Measurements from ENCODE around the gene TNNI2. TPM values are rescaled to one million over a fixed set of nuclear protein-coding genes. Genes with fewer than 3 reads are reported as not detected.

The TNNI2 gene
- total RNA-seq, 4 donors from 2014 or later, result 4.7 to 23.9 (median 9.3) TPM; not detected in 1

DNA sequence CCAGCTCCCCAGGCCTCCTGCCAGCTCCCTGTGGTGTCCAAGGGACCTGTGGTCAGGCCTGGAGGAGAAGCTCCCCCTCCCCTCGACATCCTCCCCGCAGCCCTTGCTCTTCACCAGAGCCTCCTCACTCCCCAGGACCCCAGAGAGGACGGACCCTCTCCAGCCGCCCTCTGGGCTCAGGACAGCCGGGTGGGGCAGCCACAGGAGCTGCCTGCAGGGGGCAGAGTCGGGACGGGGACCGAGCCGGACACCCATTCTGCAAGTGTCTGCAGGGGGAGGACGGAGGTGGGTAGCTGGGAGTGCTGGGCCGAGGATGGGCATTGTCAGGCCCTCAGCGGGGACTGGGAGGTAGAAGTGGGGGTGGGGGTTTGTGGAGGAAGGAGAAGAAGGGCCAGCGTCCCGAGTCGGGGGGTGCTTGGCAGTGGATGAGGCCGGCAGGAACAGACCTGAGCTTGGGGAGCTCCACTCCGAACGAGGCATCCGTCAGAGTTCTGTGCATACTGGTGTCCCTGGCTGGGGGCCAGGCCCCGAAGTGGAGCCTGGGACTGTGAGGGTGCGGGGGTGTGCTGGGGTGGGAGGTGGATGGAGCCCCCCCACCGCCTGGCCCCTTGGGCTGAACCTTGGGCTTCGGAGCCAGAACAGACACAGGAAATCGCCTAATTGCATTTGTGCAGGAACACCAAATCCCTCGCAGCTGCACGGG is 37.7 kb downstream of the TNNI2 start:
- no peaks in the 10 kb centered on the region for H3K36me3 ChIP-seq
- TF ChIP-seq POLR2A (IDR thresholded peaks at IDR 0.05), result no peak
- TF ChIP-seq, protein P1, sequence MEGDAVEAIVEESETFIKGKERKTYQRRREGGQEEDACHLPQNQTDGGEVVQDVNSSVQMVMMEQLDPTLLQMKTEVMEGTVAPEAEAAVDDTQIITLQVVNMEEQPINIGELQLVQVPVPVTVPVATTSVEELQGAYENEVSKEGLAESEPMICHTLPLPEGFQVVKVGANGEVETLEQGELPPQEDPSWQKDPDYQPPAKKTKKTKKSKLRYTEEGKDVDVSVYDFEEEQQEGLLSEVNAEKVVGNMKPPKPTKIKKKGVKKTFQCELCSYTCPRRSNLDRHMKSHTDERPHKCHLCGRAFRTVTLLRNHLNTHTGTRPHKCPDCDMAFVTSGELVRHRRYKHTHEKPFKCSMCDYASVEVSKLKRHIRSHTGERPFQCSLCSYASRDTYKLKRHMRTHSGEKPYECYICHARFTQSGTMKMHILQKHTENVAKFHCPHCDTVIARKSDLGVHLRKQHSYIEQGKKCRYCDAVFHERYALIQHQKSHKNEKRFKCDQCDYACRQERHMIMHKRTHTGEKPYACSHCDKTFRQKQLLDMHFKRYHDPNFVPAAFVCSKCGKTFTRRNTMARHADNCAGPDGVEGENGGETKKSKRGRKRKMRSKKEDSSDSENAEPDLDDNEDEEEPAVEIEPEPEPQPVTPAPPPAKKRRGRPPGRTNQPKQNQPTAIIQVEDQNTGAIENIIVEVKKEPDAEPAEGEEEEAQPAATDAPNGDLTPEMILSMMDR (IDR thresholded peaks at IDR 0.05), result peak in 5 of 6 experiments; percentile 17 to 53 (median 41)
- no peak overlapping the region for H3K4me3 ChIP-seq
- H3K9me3 ChIP-seq, result no peaks in the 10 kb centered on the region
- peak; percentile 35 to 73 (median 65) for DNase-seq
- peaks cover 0 to 35% (median 19%) of the 10 kb centered on the region in 4 donors for H3K4me1 ChIP-seq
- H3K27me3 ChIP-seq, result no peaks in the 10 kb centered on the region
- H3K27ac ChIP-seq, result peak overlapping the region; percentile 55 to 77 (median 66)

DNA sequence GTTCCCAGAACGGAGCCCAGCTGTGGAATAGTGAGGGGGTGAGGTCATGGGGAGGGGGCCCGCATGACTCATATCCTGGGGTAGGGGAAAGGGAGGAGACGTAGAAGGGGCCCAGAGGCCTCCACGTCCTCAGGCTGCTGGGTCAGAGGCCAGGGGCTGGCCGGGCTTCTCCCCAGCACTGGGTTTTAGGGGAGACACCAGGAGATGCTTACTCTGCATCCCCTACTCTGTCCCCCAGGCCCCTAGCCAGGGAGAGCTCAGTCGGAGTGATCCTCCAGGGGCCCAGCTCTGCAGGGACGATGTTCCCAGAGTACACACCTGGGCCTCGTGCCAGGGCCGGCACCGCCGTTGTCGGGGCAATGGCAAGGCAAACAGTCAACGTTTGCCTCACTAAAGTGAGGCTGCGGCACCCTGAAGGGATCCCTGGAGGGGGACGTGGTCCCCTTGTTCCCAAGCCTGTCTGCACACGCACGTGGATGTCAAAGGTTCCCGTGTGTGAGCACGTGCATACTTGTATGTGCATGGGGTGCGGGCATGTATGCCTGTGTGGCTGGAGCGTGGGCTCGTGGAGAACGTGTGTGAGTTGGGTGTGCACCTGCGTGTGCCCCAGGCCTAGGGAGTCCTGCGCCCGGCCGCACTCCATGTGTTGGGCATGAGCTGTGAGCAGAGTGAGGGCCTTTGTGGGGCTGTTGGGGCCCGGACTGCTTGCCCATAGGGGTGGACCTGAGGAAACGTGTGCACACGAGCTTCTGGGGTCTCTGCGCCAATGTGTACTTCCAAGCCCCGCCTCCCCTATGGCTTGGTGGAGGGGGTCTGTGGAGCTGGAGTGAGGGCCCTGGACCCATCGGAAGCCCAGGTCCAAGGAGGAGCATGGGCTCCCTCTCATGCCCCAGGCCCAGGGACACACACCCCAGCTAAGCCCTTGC is 38.7 kb downstream of the TNNI2 start:
- no peaks in the 10 kb centered on the region for H3K27me3 ChIP-seq
- H3K4me3 ChIP-seq, result no peak overlapping the region
- peaks cover 0 to 45% (median 26%) of the 10 kb centered on the region in 4 donors for H3K4me1 ChIP-seq
- peak in 2 of 3 donors; percentile 57 to 58 for DNase-seq
- TF ChIP-seq POLR2A (IDR thresholded peaks at IDR 0.05), result no peak
- TF ChIP-seq, protein P1 (IDR thresholded peaks at IDR 0.05), result no peak
- H3K36me3 ChIP-seq, result no peaks in the 10 kb centered on the region
- H3K9me3 ChIP-seq, result no peaks in the 10 kb centered on the region
- peak overlapping the region; percentile 55 to 77 (median 66) for H3K27ac ChIP-seq

DNA sequence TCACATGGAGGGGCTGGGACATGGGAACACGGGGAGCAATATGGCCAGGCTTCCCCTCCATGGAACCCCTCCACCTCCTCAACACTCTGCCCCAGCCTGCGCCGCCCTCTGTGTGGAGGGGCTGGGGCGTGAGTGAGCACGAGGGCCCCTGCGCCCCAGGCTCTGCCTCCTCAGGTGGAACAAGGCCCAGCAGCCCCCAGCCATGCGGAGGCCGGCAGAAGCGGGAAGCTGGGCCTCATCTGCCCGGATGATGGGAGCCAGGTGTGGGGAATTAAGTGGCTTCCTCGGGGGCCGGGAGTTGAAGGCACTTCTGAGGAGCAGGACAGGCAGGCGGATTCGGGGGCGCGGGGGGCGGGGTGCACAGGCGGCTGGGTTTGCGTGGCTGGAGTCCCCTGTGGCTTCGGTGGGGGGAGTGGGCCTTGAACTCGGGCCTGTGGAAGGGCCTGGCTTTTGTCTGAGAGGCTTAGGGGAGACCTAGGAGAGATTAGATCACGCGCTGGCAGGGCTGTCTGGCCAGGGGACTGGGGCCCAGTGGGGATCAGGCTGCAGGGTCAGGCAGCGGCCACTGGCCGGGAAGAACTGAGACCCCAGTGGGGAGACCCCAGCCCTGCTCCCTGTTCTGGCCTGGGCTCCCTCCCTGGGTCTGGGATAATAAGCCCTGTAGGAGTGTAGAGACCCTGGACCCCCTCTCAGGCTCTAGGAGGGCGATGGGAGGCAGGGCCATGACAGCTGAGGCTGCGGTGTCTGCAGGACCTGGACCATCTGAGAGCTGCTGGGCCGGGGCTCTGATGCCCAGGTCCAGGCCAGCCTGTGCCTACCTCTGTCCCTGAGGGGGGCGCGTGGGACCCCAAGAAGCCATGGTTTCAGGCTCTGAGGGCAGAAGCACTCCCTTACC is 39.6 kb downstream of the TNNI2 start:
- H3K27ac ChIP-seq, result peak overlapping the region; percentile 53 to 77 (median 66)
- H3K4me1 ChIP-seq, result peaks cover 0 to 46% (median 26%) of the 10 kb centered on the region in 4 donors
- peak in 2 of 3 donors; percentile 37 to 44 for DNase-seq
- no peaks in the 10 kb centered on the region for H3K36me3 ChIP-seq
- no peak overlapping the region for H3K4me3 ChIP-seq
- no peaks in the 10 kb centered on the region for H3K9me3 ChIP-seq
- H3K27me3 ChIP-seq, result no peaks in the 10 kb centered on the region
- TF ChIP-seq POLR2A (IDR thresholded peaks at IDR 0.05), result no peak
- TF ChIP-seq, protein P1 (IDR thresholded peaks at IDR 0.05), result no peak

DNA sequence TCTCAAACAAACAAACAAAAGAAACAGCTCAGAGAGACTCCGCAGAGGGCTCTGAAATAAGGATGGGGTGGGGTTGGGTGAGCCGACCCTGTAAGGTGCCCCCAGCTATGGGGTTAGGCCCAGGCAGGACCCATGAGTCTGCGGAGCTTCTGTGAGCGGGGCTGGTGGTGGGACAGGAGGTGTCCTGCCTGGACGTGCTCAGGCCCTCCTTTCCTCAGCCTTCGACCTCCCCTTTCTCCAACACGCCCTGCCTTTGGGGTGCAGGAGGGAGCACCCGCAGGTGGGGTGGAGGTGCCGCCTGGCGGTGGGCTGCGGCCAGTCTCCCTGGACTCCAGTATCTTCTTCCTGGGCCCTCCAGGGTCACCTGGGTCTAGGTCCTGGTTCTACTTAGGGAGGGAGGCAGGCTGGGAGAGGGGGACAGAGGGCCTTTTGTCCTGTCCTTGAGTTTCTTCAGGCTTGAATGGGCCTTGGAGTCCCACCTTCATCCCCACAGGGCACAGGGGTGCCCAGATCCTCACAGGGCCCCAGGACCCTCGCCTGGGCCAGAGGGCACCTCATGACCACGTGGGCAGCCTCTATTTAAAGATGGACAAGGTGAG is 40.7 kb downstream of the TNNI2 start:
- no peaks in the 10 kb centered on the region for H3K9me3 ChIP-seq
- H3K27ac ChIP-seq, result peak overlapping the region in 3 of 4 donors; percentile 12 to 55 (median 20)
- H3K4me1 ChIP-seq, result peaks cover 0 to 46% (median 26%) of the 10 kb centered on the region in 4 donors
- TF ChIP-seq, protein P1 (IDR thresholded peaks at IDR 0.05), result no peak
- no peak for TF ChIP-seq POLR2A (IDR thresholded peaks at IDR 0.05)
- H3K36me3 ChIP-seq, result no peaks in the 10 kb centered on the region
- H3K4me3 ChIP-seq, result no peak overlapping the region
- no peaks in the 10 kb centered on the region for H3K27me3 ChIP-seq
- DNase-seq, result peak in 2 of 3 donors; percentile 36 to 39
